Fibroblast of lung (primary cell): ENCODE data around the gene DHRS2.

Source experiments
- CTCF ChIP-seq, 2 donors: IDR thresholded peaks in 1 of 2; conservative IDR thresholded peaks in 1 of 2; 1 replicate in 1 of 2; 2 replicates in 1 of 2; pipeline ENCODE4 v1.5.1; 2011 to 2012; ENCODE audit warnings: low read length in 2 of 2, control low read depth in 1 of 2, inconsistent platforms in 1 of 2, low read depth in 1 of 2, mild to moderate bottlenecking in 1 of 2
- EZH2 ChIP-seq: IDR thresholded peaks from 2 replicates; pipeline ENCODE4 v1.5.1; 2012; ENCODE audit warnings: low read length, control low read depth, mild to moderate bottlenecking; ENCODE audit errors: missing control alignments

- TF ChIP-seq CTCF (conservative IDR thresholded peaks at IDR 0.05 in 1 of 2, IDR thresholded peaks at IDR 0.05 in 1 of 2; ENCODE audit: low read depth in 1 of 2, low read length in 2 of 2), result no peak
- no peak for TF ChIP-seq EZH2
Observed at GRCh38 chr14:23600806-23601205, 35.4 kb upstream of the DHRS2 start.
